ENCODE data around the gene CACNA1H.

DNA sequence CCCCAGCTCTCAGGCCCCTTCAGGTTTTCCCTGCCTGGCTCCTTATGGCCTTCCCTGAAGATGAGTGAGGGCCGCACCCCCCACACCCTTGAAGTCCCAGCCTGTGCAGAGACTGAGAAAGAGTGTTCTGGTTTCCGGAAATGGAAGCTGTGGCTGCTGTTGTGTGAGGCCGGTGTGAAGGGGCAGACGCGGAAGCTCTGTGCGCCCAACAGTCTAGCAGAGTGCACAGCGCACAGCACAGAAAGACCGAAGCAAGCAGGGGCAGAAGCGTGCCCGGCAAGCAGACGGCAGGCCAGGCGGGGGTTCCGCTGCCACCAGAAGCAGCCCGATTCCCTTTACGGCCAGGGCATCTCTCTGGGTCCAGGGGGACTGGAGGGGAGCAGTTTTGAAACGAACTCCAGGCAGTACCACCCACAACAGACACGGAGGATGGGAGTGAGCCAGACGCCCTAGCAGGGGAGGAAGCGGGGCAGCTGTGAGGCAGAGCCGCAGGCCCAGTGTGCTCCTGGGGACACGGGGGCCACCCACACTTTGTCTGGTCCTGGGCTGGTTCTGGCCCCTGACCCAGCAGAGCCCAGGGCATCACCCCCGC, 55.4 kb downstream of the CACNA1H start:
- TF ChIP-seq, protein P1, sequence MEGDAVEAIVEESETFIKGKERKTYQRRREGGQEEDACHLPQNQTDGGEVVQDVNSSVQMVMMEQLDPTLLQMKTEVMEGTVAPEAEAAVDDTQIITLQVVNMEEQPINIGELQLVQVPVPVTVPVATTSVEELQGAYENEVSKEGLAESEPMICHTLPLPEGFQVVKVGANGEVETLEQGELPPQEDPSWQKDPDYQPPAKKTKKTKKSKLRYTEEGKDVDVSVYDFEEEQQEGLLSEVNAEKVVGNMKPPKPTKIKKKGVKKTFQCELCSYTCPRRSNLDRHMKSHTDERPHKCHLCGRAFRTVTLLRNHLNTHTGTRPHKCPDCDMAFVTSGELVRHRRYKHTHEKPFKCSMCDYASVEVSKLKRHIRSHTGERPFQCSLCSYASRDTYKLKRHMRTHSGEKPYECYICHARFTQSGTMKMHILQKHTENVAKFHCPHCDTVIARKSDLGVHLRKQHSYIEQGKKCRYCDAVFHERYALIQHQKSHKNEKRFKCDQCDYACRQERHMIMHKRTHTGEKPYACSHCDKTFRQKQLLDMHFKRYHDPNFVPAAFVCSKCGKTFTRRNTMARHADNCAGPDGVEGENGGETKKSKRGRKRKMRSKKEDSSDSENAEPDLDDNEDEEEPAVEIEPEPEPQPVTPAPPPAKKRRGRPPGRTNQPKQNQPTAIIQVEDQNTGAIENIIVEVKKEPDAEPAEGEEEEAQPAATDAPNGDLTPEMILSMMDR (IDR thresholded peaks at IDR 0.05; ENCODE audit: poor library complexity), result no peak
- TF ChIP-seq EZH2phosphoT487 (IDR thresholded peaks at IDR 0.05; ENCODE audit: low read depth, severe bottlenecking, unreplicated experiment), result no peak
